Upper lobe of right lung (tissue), 1 donor: ENCODE data around the gene CDK16. TPM values are rescaled to one million over a fixed set of nuclear protein-coding genes. Genes with fewer than 3 reads are reported as not detected.

Source experiments
- ATAC-seq: fragments of 200-7000 bp; cut with Tn5 transposase; one replicate; pipeline ENCODE4 v1.9.1; 2020; ENCODE audit warnings: mild to moderate bottlenecking, moderate library complexity
- DNase-seq: peaks from one replicate; pipeline ENCODE4 v3.0.0-alpha.2; 2020
- H3K27ac ChIP-seq: fragments of 200-600 bp; one replicate; pipeline ENCODE4 v1.8.0; 2022
- H3K27me3 ChIP-seq: fragments of 200-600 bp; one replicate; pipeline ENCODE4 v1.8.0; 2022; ENCODE audit warnings: mild to moderate bottlenecking
- H3K36me3 ChIP-seq: fragments of 200-600 bp; one replicate; pipeline ENCODE4 v1.8.0; 2022
- H3K4me1 ChIP-seq: fragments of 200-600 bp; one replicate; pipeline ENCODE4 v1.8.0; 2022
- H3K4me3 ChIP-seq: fragments of 200-600 bp; one replicate; pipeline ENCODE4 v1.8.0; 2022; ENCODE audit warnings: mild to moderate bottlenecking
- H3K9me3 ChIP-seq: fragments of 200-600 bp; one replicate; pipeline ENCODE4 v1.8.0; 2022
- intact Hi-C: fragments of 100-400 bp; cut with DNase I; formaldehyde crosslinking; loops from one replicate; pipeline ENCODE4 v1.11.0; 2022
- total RNA-seq: library from RNA; stranded (reverse); fragmentation: NEBNext Ultra II Directional; extraction: Animal tissue kit (Norgen Biotek cat#: 25700); gene quantifications from one replicate; pipeline ENCODE4 v1.2.1, GENCODE V29; 2021
- TF ChIP-seq, protein P1 (sequence below): fragments of 200-600 bp; IDR thresholded peaks from one replicate; pipeline ENCODE4 v1.8.0; 2022; ENCODE audit warnings: antibody characterized with exemption
- donor health status: DM: no; HTN: yes; CAD: no; lungs with severe emphysema.

Gene CDK16
- total RNA-seq, 1 donor from 2014 or later: 66.4 TPM

DNA sequence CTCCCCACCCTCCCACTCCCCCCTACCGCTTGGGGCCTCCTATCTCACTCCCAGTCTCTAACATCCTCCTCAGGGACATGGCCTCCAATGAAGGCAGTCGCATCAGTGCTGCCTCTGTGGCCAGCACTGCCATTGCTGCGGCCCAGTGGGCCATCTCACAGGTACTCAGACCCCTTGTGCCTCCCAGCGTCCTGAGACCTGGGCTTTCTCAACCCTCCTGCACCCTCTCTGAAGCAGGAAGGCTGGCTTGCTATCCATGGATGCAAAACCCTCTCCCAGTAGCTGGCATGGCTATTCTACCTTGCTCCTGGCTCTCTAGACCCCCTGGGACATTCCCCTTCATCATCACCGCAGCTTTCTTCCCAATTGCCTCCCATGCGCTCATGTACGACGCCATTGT is 38.1 kb upstream of the CDK16 start:
- no peaks in the 10 kb centered on the region for H3K4me1 ChIP-seq
- TF ChIP-seq, protein P1, sequence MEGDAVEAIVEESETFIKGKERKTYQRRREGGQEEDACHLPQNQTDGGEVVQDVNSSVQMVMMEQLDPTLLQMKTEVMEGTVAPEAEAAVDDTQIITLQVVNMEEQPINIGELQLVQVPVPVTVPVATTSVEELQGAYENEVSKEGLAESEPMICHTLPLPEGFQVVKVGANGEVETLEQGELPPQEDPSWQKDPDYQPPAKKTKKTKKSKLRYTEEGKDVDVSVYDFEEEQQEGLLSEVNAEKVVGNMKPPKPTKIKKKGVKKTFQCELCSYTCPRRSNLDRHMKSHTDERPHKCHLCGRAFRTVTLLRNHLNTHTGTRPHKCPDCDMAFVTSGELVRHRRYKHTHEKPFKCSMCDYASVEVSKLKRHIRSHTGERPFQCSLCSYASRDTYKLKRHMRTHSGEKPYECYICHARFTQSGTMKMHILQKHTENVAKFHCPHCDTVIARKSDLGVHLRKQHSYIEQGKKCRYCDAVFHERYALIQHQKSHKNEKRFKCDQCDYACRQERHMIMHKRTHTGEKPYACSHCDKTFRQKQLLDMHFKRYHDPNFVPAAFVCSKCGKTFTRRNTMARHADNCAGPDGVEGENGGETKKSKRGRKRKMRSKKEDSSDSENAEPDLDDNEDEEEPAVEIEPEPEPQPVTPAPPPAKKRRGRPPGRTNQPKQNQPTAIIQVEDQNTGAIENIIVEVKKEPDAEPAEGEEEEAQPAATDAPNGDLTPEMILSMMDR: no peak

DNA sequence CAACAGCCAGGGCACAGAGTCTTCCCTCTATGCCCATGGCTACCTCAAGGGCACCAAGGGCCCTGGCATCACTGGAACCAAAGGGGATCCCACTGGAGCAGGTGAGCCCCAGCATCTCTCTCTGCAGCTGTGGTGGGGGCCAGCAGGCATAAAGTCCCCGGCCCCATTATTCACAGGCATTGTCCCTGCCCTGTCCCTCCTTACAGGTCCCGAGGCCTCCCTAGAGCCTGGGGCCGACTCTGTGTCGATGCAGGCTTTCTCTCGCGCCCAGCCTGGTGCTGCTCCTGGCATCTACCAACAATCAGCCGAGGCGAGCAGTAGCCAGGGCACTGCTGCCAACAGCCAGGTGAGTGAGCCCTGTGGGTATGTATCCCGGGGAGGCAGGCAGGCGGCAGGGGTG is 37.2 kb upstream of the CDK16 start:
- intact Hi-C loops: no loop called here
- Histone ChIP-seq H3K4me3 (no peak overlapping the region), H3K27me3 (no peaks in the 10 kb centered on the region), H3K36me3 (peaks cover 35% of the 10 kb centered on the region), H3K27ac (no peak overlapping the region), H3K9me3 (no peaks in the 10 kb centered on the region), H3K4me1 (no peaks in the 10 kb centered on the region)
- ATAC-seq: no peak
- DNase-seq: no peak
- TF ChIP-seq, protein P1: no peak

More for the DNA sequence above, 38.1 kb upstream of the CDK16 start:
- Histone ChIP-seq H3K4me3 (no peak overlapping the region), H3K36me3 (peaks cover 37% of the 10 kb centered on the region), H3K27me3 (no peaks in the 10 kb centered on the region), H3K9me3 (no peaks in the 10 kb centered on the region), H3K27ac (no peak overlapping the region)
- ATAC-seq (no peak), DNase-seq (no peak)
- intact Hi-C loops: no loop called here

DNA sequence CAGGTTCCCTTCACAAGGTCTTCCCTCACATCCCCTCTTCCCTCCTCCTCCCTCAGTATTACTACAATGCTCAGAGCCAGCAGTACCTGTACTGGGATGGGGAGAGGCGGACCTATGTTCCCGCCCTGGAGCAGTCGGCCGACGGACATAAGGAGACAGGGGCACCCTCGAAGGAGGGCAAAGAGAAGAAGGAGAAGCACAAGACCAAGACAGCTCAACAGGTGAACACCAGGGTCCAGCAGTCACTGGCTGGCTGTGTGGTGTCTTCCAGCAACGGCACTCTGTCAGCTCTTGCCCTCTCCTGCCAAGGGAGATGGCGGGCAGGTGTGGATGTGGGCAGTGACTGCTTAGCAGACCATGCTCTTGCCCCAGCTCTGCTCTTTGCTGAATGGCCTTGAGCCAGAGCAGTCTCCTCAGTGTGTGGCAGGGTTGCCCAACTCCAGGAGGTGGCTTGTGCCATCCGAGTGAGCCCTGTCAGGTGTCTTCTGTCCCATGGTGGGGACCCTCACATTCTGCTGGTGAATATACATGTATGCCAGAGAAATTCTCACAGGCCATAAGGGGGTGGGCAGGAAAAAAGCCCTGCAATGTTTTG is 36.3 kb upstream of the CDK16 start:
- Histone ChIP-seq H3K4me1 (no peaks in the 10 kb centered on the region), H3K4me3 (no peak overlapping the region), H3K36me3 (peaks cover 26% of the 10 kb centered on the region), H3K9me3 (no peaks in the 10 kb centered on the region), H3K27ac (no peak overlapping the region), H3K27me3 (no peaks in the 10 kb centered on the region)
- intact Hi-C loops: no loop called here
- DNase-seq (no peak), ATAC-seq (no peak)
- TF ChIP-seq, protein P1: no peak

DNA sequence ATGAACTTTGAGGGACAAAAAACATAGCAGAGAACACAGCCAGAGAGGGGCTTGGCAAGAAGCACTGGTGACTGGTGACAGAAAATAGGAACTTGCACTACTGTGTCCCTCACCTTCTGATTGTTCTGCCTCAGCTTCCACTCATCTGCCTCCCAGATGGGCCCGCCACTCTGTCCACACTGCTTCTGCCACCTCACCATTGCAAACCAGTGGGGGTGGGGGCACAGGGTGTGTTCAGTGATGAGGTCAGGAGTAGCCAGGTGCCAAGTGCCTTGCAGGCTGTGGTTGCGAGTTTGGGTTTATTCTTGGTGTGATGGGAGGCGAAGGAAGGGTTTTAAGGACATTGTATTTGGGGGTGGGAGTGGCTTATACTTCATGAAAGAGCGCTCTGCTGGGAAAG is 34.0 kb upstream of the CDK16 start:
- Histone ChIP-seq H3K4me1 (no peaks in the 10 kb centered on the region), H3K9me3 (no peaks in the 10 kb centered on the region), H3K4me3 (no peak overlapping the region), H3K27me3 (no peaks in the 10 kb centered on the region), H3K36me3 (peaks cover 25% of the 10 kb centered on the region), H3K27ac (no peak overlapping the region)
- DNase-seq: no peak
- ATAC-seq: no peak
- intact Hi-C loops: no loop called here
- TF ChIP-seq, protein P1: no peak

DNA sequence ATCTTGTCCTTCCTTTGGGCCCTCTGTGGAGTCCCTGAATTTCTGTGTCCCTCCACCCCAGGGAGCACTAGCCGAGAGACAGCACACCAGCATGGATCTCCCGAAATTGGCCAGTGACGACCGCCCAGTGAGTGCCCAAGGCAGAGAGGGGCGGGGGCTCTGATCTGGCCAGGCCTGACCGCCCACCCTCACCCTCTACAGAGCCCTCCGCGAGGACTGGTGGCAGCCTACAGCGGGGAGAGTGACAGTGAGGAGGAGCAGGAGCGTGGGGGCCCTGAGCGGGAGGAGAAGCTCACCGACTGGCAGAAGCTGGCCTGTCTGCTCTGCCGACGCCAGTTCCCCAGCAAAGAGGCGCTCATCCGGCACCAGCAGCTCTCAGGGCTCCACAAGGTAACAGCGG is 33.2 kb upstream of the CDK16 start:
- Histone ChIP-seq H3K36me3 (peaks cover 21% of the 10 kb centered on the region), H3K27me3 (no peaks in the 10 kb centered on the region), H3K4me1 (no peaks in the 10 kb centered on the region), H3K9me3 (no peaks in the 10 kb centered on the region), H3K27ac (no peak overlapping the region), H3K4me3 (no peak overlapping the region)
- intact Hi-C loops: no loop called here
- no peak for DNase-seq
- no peak for ATAC-seq
- TF ChIP-seq, protein P1: no peak
